ENCODE data around the gene NFKBIL1. TPM values are rescaled to one million over a fixed set of nuclear protein-coding genes. Genes with fewer than 3 reads are reported as not detected.

Gene NFKBIL1
- total RNA-seq, 1 donor from 2014 or later, result 28.7 TPM

DNA sequence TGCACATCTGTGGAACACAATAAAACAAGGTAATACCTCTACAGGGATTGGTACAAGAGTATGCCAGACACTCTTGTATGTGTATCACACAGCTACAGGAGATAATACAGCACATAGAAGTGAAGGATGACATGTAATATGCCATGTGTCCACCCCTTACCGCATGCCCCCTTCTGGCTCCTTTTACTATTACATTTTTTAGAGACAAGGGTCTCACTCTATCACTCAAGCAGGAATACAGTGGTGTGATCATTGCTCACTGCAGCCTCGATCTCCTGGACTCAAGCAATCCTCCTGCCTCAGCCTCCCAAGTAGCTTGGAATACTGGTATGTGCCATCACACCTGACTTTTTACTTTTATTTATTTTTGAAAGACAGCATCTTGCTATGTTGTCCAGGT lies 49.6 kb downstream of the NFKBIL1 start:
- Mint-ChIP-seq H3K36me3 (ENCODE audit: insufficient read depth) (no peaks in the 10 kb centered on the region), H3K27ac (no peak overlapping the region), H3K4me3 (ENCODE audit: low read depth) (no peak overlapping the region), H3K4me1 (ENCODE audit: low read depth) (peaks cover 3% of the 10 kb centered on the region), H3K27me3 (no peaks in the 10 kb centered on the region), H3K9me3 (ENCODE audit: low read depth) (no peaks in the 10 kb centered on the region)
- no peak for DNase-seq (ENCODE audit: low spot score, unreplicated experiment)
- TF ChIP-seq CTCF (IDR thresholded peaks at IDR 0.05; ENCODE audit: unreplicated experiment), result peak; percentile 49

- H3K4me3 Mint-ChIP-seq (ENCODE audit: low read depth), result no peak overlapping the region
- no peak for TF ChIP-seq CTCF (IDR thresholded peaks at IDR 0.05; ENCODE audit: unreplicated experiment)
- no peak for DNase-seq (ENCODE audit: low spot score, unreplicated experiment)
- H3K4me1 Mint-ChIP-seq (ENCODE audit: low read depth), result no peaks in the 10 kb centered on the region
- no peak overlapping the region for H3K27ac Mint-ChIP-seq
- H3K9me3 Mint-ChIP-seq (ENCODE audit: low read depth), result no peaks in the 10 kb centered on the region
- H3K27me3 Mint-ChIP-seq, result no peaks in the 10 kb centered on the region
- H3K36me3 Mint-ChIP-seq (ENCODE audit: insufficient read depth), result no peaks in the 10 kb centered on the region
Measured at GRCh38 chr6:31607317-31607716, 59.9 kb downstream of the NFKBIL1 start.

Other genes starting within 250 kb of the NFKBIL1 start
- 28.2 and 43.4 TPM in 2 replicates for gene HLA-B, start 190.4 kb upstream of the NFKBIL1 start, total RNA-seq
- gene MICA, start 144.0 kb upstream of the NFKBIL1 start, total RNA-seq, result 8.9 and 10.1 TPM in 2 replicates
- gene MICB, start 49.5 kb upstream of the NFKBIL1 start, total RNA-seq, result 0.43 and 0.95 TPM in 2 replicates
- gene MCCD1, start 18.6 kb upstream of the NFKBIL1 start, total RNA-seq, result not detected in 2 replicates
- gene DDX39B, start 5.6 kb upstream of the NFKBIL1 start, total RNA-seq, result 766 and 810 TPM in 2 replicates
- gene ATP6V1G2, start 1.0 kb upstream of the NFKBIL1 start, total RNA-seq, result 1.5 TPM in 2 replicates
- not detected in 2 replicates for gene LTA, start 24.7 kb downstream of the NFKBIL1 start, total RNA-seq
- gene TNF, start 28.0 kb downstream of the NFKBIL1 start, total RNA-seq, result not detected in 2 replicates
- gene LTB, start 34.8 kb downstream of the NFKBIL1 start, total RNA-seq, result 0.57 TPM in 1 of 2 replicates, not detected in the other
- not detected in 2 replicates for gene LST1, start 38.7 kb downstream of the NFKBIL1 start, total RNA-seq
- gene NCR3, start 45.4 kb downstream of the NFKBIL1 start, total RNA-seq, result not detected in 2 replicates
- 1.7 and 3.1 TPM in 2 replicates for gene AIF1, start 67.6 kb downstream of the NFKBIL1 start, total RNA-seq
- gene PRRC2A, start 73.1 kb downstream of the NFKBIL1 start, total RNA-seq, result 272 and 273 TPM in 2 replicates
- gene BAG6, start 105.1 kb downstream of the NFKBIL1 start, total RNA-seq, result 458 and 471 TPM in 2 replicates
- 7.1 and 7.5 TPM in 2 replicates for gene APOM, start 108.3 kb downstream of the NFKBIL1 start, total RNA-seq
- gene C6orf47, start 113.2 kb downstream of the NFKBIL1 start, total RNA-seq, result 23.6 and 24.1 TPM in 2 replicates
- 15.2 and 18.0 TPM in 2 replicates for gene GPANK1, start 117.4 kb downstream of the NFKBIL1 start, total RNA-seq
- 163 and 165 TPM in 2 replicates for gene CSNK2B, start 118.5 kb downstream of the NFKBIL1 start, total RNA-seq
- 24.8 and 30.6 TPM in 2 replicates for gene LY6G5B, start 122.4 kb downstream of the NFKBIL1 start, total RNA-seq
- 4.4 and 6.5 TPM in 2 replicates for gene LY6G5C, start 133.5 kb downstream of the NFKBIL1 start, total RNA-seq
- 93.0 and 96.9 TPM in 2 replicates for gene ABHD16A, start 155.7 kb downstream of the NFKBIL1 start, total RNA-seq
- gene LY6G6F, start 159.3 kb downstream of the NFKBIL1 start, total RNA-seq, result not detected in 2 replicates
- gene LY6G6D, start 167.7 kb downstream of the NFKBIL1 start, total RNA-seq, result not detected in 2 replicates
- 0.60 and 1.3 TPM in 2 replicates for gene LY6G6C, start 174.1 kb downstream of the NFKBIL1 start, total RNA-seq
- gene MPIG6B, start 175.8 kb downstream of the NFKBIL1 start, total RNA-seq, result not detected in 2 replicates
- 218 and 233 TPM in 2 replicates for gene DDAH2, start 181.7 kb downstream of the NFKBIL1 start, total RNA-seq
- gene CLIC1, start 188.9 kb downstream of the NFKBIL1 start, total RNA-seq, result 275 and 286 TPM in 2 replicates
- gene MSH5, start 192.4 kb downstream of the NFKBIL1 start, total RNA-seq, result 45.0 and 51.3 TPM in 2 replicates
- gene SAPCD1, start 215.0 kb downstream of the NFKBIL1 start, total RNA-seq, result 8.6 and 11.9 TPM in 2 replicates
- gene VWA7, start 229.7 kb downstream of the NFKBIL1 start, total RNA-seq, result 9.5 and 11.6 TPM in 2 replicates
- 85.6 and 92.6 TPM in 2 replicates for gene VARS1, start 248.1 kb downstream of the NFKBIL1 start, total RNA-seq

Measured in progenitor cell of endocrine pancreas (in vitro differentiated cells).